Measurements from ENCODE around the gene SLC39A2. TPM values are rescaled to one million over a fixed set of nuclear protein-coding genes. Genes with fewer than 3 reads are reported as not detected.

Gene SLC39A2
- total and polyA plus RNA-seq, 9 of the 15 experiments (the other 6 are each of a cell fraction or from before 2014, with no cell fraction given) = 0.06 to 0.09 TPM; not detected in 7

DNA sequence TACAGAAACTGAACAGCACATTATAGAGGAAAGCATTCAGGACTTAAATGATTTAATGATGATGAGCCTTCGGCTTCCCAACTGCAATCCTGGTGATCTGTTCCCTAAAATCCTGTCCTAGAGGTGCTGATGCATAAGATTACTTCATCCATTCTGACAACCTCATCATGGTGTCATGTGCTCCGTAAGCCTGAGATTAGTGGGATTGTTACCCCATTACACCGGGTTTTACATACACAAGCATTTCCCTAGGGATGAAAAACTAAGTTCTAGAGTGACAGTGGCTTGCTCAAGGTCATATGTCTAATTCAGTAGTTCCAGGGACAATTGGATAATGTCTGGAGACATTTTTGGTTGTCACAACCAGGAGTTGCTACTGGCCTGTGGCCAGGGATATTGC lies 38.1 kb downstream of the SLC39A2 start:
- ChIA-PET POLR2A (interaction anchor here (0.7 kb wide), 1 partner anchor 10 kb away, joined by 3 read pairs; no protein-coding TSS in a partner anchor), CTCF (ENCODE audit: low intra/inter-chr PET ratio) (no interaction called here)
- Histone ChIP-seq H3K9me1 (ENCODE audit: control insufficient read depth, insufficient read depth, low read length) (no peaks in the 10 kb centered on the region), H3K36me3 (ENCODE audit: control insufficient read depth, insufficient read depth, low read length) (no peaks in the 10 kb centered on the region), H3K4me3 (no peak overlapping the region), H3K4me1 (replicated peaks in 1 of 2; ENCODE audit: control insufficient read depth in 2 of 2, insufficient read depth in 2 of 2, low read length in 2 of 2) (peaks cover 0 to 10% of the 10 kb centered on the region in 2 experiments; a peak in 3 of 5 replicates), H3K27me3 (ENCODE audit: control insufficient read depth in 2 of 2, insufficient read depth in 2 of 2, low read length in 2 of 2) (no peaks in the 10 kb centered on the region), H3K9ac (ENCODE audit: insufficient read depth in 1 of 2, low read depth in 2 of 2, low read length in 2 of 2) (no peak overlapping the region), H3K9me3 (replicated peaks; ENCODE audit: control insufficient read depth, insufficient read depth, low read depth, low read length) (no peaks in the 10 kb centered on the region), H3K27ac (ENCODE audit: extremely low read depth, low read depth, low read length) (no peak overlapping the region), H3K4me2 (ENCODE audit: insufficient read depth, low read length) (no peak overlapping the region), H2AFZ (ENCODE audit: low read depth, low read length) (no peak overlapping the region), H3K79me2 (ENCODE audit: control insufficient read depth, insufficient read depth, low read length) (no peaks in the 10 kb centered on the region), H4K20me1 (replicated peaks; ENCODE audit: control insufficient read depth, insufficient read depth, low read length) (no peaks in the 10 kb centered on the region)
- DNase-seq (ENCODE audit: extremely low read depth in 1 of 4, low spot score in 3 of 4) (no peak), FAIRE-seq (no peak), ATAC-seq (no peak)
- no TSS peak for BruUV-seq (replicated peaks)
- intact Hi-C loops (cut with micrococcal nuclease) = loop anchor here (5.0 kb wide), 1 partner anchor 340 kb away; no protein-coding TSS in a partner anchor
- TF ChIP-seq BDP1 (IDR thresholded peaks at IDR 0.05; ENCODE audit: insufficient read depth, insufficient read length) (no peak), ZFP1 (CRISPR knock-in tag; IDR thresholded peaks at IDR 0.05) (no peak), RBM34 (IDR thresholded peaks at IDR 0.05; ENCODE audit: borderline replicate concordance, insufficient read depth, low read length) (no peak), ZNF717 (CRISPR knock-in tag; IDR thresholded peaks at IDR 0.05) (no peak), LARP7 (IDR thresholded peaks at IDR 0.05) (no peak), ZNF184 (CRISPR knock-in tag; IDR thresholded peaks at IDR 0.05) (no peak), ZBTB7A (IDR thresholded peaks at IDR 0.05; ENCODE audit: borderline replicate concordance, control insufficient read depth, low read depth, low read length) (no peak), NFATC3 (IDR thresholded peaks at IDR 0.05) (no peak), MTF1 (CRISPR knock-in tag; IDR thresholded peaks at IDR 0.05; ENCODE audit: borderline replicate concordance) (no peak), MIER1 (IDR thresholded peaks at IDR 0.05; ENCODE audit: low read depth) (no peak)
- TF ChIP-seq, protein P1, sequence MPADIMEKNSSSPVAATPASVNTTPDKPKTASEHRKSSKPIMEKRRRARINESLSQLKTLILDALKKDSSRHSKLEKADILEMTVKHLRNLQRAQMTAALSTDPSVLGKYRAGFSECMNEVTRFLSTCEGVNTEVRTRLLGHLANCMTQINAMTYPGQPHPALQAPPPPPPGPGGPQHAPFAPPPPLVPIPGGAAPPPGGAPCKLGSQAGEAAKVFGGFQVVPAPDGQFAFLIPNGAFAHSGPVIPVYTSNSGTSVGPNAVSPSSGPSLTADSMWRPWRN (IDR thresholded peaks at IDR 0.05; ENCODE audit: low read depth) = no peak
- TF ChIP-seq, protein P2, sequence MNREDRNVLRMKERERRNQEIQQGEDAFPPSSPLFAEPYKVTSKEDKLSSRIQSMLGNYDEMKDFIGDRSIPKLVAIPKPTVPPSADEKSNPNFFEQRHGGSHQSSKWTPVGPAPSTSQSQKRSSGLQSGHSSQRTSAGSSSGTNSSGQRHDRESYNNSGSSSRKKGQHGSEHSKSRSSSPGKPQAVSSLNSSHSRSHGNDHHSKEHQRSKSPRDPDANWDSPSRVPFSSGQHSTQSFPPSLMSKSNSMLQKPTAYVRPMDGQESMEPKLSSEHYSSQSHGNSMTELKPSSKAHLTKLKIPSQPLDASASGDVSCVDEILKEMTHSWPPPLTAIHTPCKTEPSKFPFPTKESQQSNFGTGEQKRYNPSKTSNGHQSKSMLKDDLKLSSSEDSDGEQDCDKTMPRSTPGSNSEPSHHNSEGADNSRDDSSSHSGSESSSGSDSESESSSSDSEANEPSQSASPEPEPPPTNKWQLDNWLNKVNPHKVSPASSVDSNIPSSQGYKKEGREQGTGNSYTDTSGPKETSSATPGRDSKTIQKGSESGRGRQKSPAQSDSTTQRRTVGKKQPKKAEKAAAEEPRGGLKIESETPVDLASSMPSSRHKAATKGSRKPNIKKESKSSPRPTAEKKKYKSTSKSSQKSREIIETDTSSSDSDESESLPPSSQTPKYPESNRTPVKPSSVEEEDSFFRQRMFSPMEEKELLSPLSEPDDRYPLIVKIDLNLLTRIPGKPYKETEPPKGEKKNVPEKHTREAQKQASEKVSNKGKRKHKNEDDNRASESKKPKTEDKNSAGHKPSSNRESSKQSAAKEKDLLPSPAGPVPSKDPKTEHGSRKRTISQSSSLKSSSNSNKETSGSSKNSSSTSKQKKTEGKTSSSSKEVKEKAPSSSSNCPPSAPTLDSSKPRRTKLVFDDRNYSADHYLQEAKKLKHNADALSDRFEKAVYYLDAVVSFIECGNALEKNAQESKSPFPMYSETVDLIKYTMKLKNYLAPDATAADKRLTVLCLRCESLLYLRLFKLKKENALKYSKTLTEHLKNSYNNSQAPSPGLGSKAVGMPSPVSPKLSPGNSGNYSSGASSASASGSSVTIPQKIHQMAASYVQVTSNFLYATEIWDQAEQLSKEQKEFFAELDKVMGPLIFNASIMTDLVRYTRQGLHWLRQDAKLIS (CRISPR knock-in tag; IDR thresholded peaks at IDR 0.05) = no peak
- TF ChIP-seq, protein P3, sequence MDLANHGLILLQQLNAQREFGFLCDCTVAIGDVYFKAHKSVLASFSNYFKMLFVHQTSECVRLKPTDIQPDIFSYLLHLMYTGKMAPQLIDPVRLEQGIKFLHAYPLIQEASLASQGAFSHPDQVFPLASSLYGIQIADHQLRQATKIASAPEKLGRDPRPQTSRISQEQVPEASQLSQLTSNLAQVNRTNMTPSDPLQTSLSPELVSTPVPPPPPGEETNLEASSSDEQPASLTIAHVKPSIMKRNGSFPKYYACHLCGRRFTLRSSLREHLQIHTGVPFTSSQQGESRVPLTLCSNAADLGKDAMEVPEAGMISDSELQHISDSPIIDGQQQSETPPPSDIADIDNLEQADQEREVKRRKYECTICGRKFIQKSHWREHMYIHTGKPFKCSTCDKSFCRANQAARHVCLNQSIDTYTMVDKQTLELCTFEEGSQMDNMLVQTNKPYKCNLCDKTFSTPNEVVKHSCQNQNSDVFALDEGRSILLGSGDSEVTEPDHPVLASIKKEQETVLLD (IDR thresholded peaks at IDR 0.05) = no peak
- TF ChIP-seq, protein P4, sequence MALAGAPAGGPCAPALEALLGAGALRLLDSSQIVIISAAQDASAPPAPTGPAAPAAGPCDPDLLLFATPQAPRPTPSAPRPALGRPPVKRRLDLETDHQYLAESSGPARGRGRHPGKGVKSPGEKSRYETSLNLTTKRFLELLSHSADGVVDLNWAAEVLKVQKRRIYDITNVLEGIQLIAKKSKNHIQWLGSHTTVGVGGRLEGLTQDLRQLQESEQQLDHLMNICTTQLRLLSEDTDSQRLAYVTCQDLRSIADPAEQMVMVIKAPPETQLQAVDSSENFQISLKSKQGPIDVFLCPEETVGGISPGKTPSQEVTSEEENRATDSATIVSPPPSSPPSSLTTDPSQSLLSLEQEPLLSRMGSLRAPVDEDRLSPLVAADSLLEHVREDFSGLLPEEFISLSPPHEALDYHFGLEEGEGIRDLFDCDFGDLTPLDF (CRISPR knock-in tag; IDR thresholded peaks at IDR 0.05) = no peak
- in situ Hi-C loops (cut with MboI) = no loop called here
- WGBS (ENCODE audit: insufficient coverage, low coverage, missing lambda C conversion rate) = 47% methylated on average over 3 of the region's 3 CpGs

All from K562 (cell line).